ENCODE results near the gene UBN2.
"Not testable (repeated sequence)": the region's sequence is repeated elsewhere in the genome, so short reads cannot be mapped to it uniquely, and the experiment has no call there.

Gene UBN2

DNA sequence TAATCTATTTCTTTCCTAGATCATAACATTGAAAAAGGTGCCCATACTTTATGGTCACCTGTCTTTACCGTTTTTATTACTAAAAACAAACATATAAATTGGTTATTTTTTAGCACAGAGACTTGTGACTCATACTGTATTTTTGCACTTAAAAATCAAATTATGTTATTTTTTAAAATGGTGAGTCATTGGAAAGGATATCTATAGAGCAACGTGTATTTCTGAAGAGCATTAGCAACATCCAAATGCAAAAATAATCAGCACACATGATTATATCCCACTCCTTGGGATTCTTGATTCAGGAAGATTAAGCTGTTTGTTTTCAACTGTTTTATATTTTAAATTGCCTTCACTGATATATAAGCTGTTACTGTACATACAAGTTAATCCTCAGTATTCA lies 69.4 kb downstream of the UBN2 start:
- DNase-seq = no peak

DNA sequence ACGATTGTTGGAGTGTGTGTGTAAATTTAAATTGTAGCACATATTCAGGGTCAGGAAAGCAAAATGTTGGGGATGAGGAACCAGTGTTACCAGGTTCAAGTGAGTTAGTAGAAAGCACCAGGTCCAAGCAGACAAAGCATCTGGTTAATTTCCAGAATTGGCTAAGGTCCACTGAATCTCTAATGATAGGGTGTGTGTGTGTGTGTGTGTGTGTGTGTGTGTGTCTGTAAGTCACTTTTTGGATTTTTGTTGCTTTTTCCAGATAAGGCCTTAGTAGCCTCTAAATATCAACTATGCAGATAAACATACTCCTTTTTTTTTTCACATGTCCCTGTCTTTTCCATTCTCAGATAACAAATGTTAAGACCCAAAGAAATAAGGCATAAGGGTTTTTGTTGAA lies 73.5 kb downstream of the UBN2 start:
- DNase-seq = no peak

DNA sequence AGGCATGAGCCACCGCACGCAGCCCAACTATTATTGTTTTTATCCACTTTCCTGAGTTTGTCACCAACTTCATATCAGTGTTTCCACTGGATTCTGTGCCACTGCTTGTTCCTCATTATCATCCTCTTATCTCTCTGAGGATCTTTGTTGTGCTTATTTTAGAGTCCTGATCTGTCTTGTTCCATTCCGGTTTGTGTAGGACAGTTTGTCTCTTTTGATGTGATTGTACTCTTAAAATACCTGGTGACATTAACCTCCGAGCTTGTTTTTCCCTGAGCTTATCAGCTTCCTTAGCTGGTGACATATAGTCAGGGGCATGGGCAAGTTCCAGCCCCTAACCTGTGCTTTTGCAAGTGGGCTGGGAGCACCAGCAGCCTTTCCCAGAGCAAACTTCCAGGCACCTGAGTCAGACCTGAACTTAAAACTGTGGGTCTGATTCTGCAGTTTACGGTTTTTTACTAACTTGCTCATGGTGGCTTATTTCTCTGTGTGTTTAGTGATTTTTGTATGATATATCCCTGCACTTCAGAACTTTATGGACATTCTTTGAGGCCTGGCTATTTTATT lies 87.0 kb downstream of the UBN2 start:
- no peak for DNase-seq

DNA sequence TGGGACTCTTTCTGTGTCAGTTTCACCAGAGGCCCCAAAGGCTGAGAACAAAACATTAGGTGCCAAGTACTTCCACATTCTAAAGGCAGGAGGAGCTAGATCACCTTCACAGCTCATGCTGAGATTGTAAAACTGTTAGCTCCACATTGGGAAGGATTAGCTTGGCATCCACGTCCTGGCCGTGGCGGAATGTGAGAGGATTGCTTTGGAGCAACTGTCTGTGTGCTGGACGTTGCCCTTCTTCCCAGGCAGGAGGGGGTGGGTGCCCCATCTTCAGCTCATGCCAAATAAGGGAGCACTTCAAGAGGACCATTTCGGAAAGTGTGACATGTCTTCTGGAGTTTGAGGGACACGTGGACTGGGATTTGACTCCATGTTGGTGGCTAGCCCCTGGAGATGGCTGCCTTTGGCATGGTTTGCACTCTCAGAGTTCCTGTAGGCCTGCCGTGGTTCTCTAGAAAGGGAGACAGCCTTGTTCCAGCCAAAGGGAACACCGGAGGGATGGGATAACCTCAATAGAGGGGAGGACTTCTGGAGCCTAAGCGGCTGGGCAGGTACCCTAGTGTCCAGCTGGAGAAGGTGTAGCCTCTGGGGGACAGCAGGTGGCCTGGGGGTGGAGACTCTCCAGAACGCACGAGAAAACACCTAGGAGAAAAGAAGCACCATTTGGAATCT lies 90.2 kb downstream of the UBN2 start:
- no peak for DNase-seq

DNA sequence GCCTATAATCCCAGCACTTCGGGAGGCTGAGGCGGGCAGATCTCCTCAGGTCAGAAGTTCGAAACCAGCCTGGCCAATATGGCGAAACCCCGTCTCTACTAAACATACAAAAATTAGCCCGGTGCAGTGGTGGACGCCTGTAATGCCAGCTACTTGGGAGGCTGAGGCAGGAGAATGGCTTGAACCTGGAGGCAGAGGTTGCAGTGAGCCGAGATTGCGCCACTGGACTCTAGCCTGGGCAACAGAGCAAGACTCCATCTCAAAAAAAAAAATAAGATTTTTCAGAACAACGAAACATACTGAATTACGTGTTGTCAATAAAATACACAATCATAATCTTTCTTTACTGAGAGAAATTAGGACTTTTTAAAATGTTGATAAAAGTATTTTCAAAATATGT lies 93.7 kb downstream of the UBN2 start:
- not testable (repeated sequence) for DNase-seq

DNA sequence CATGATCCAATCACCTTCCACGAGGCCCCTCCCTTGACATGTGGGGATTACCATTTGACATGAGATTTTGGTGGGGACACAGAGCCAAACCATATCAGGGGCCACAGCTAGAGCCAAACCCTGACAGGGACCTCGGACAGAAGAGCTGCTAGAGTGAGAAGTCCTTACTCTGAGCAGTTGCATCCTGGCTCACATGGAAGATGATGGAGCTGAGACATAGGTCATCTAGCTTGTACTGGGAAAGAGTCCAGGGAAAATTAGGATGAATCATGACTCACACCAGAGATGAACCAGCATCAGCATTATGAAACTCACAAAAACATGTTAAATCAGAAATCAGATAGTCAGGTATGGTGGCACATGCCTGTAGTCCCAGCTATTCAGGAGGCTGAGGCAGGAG lies 97.3 kb downstream of the UBN2 start:
- no peak for DNase-seq

DNA sequence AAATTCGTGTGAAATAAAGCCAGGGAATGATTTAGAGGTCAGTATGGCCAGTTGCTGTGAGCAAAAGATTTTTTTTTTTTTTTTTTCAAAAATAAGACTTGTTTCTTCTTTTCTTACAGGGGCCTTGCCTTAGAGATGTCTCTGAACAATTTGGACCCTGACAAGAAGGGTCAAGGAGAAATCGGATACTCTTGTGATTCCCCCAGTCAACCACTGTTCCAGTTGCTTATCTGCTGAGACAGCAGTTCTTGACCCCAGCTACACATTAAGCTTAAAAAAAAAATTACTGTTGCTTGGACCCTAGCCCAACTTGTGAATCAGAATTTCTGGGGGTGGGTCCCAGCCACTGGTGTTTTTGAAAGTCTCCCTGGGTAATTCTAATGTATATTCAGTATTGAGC lies 98.1 kb downstream of the UBN2 start:
- DNase-seq = no peak

DNA sequence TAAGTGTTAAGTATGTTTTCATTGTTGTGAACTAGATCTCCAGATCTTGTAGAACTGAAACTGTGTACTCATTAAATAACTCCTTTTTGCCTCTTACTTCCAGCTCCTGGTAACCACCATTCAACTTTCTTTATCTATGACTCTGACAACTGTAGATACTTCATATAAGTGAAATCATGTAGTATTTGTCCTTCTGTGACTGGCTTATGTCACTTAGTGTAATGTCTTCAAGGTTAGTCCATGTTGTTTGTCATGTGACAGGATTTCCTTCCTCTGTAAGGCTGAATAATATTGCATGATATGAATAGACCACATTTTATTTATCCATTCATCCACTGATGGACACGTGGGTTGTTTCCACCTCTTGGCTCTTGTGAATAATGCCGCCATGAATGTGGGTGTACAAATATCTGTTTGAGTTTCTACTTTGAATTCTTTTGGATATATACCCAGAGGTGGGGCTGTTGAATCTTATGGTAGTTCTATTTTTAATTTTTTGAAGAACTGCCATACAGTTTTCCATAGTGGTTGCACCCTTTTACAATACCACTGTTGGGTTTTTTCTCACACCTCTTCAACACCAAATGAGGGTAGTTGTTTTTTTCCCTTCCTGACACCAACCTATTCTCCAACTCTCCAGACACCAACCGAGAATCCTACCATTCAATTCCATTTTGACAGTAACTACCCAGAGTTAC lies 99.4 kb downstream of the UBN2 start:
- DNase-seq = no peak

DNA sequence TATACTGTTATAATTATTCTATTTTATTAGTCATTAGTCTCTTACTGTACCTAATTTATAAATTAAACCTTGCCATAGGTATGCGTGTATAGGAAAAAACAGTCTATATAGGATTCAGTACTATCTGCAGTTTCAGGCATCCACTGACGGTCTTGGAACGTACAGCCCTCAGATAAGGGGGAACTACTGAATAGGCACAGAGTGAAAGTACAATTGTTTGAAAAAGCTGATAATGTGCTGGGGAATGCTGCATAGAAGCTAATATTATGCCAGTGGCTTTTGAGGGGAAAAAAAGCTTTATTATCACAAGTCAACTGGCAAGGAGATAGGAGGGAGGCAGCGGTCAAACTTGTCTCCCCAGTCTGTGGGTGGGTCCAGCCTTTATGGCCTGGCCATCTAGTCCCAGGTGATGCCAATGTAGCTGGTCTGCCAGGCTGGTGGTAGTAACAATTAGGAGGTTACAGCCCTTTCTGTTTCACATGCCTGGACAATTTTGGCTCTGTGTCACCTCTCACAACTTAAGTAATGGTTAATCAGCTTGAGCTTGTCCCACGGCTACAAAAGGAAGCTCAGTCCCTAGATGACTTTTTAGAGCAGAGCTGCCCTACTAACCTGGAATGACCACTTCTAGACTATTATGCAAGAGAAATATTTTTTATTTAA lies 101.8 kb downstream of the UBN2 start:
- no peak for DNase-seq

DNA sequence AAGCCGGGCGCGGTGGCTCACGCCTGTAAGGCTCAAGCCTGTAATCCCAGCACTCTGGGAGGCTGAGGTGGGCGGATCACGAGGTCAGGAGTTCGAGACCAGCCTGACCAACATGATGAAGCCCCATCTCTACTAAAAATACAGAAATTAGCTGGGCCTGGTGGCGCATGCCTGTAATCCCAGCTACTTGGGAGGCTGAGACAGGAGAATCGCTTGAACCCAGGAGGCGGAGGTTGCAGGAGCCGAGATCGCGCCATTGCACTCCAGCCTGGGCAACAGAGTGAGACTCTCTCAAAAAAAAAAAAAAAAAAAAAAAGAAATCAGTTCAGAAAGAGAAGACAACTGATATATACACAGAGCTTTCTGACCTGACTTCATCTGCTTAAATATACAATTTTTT lies 102.4 kb downstream of the UBN2 start:
- not testable (repeated sequence) for DNase-seq

DNA sequence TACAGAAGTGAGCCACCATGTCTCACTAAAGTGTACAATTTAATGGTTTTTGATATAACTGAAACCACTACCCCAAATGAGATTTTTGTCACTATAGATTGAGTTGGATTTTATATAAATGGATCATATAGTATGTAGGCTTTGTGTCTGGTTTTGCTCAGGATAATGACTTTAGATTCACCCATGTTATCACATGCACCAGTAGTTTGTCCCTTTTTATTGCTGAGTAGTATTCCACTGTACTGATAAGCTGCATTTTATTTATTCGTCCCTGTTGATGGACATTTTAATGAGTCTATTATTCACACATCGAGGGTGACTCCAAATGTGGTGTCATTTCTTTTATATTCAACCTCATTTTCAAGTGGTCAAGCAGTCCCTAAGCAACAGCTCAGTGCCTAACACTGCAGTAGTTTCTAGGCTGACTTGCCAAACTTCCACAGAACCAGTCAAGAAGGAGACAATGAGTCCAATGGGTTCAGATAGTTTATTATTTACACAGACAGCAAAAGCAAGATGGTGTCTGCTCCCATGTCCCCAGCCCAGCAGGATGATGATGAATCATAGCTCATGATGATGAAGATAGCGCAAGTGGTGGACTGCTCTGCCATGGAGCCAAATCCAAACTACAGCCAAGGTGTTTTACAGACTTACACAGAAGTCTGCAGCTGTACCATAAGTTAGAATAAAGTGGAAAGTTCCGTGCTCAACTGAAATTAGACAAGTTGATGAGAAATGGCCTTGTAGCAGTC lies 103.5 kb downstream of the UBN2 start:
- DNase-seq = no peak

DNA sequence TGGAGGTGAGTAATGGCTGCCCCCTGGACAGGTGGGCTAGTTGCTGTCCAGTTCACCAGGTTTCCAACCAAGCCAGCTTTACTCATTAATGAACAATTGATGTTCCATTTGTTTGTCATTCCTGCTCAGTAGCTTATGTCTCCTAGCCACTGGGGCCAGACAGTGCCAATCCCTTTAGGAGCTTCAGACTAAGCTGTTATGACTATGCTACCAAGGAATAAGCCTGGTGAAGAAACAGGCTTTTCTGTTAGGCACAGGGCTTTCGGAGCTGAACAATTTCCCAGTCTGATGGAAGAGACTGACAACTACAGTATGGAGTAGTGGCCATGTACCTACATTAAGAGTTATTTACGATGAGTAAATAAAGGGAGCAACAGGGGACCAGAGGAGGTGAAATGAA lies 108.0 kb downstream of the UBN2 start:
- DNase-seq = peak; percentile 32

DNA sequence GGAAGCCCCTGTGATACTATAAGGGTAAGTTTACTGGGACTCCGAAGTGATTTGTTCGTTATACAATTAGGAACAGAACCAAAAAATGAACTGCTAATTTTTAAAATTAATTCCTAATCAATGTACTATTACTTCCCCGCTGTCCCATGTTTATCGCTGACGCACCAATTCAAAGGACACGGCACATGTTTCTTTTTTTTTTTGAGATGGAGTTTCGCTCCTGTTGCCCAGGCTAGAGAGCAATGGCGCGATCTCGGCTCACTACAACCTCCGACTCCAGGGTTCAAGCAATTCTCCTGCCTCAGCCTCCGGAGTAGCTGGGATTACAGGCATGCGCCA lies 108.6 kb downstream of the UBN2 start:
- DNase-seq = no peak

DNA sequence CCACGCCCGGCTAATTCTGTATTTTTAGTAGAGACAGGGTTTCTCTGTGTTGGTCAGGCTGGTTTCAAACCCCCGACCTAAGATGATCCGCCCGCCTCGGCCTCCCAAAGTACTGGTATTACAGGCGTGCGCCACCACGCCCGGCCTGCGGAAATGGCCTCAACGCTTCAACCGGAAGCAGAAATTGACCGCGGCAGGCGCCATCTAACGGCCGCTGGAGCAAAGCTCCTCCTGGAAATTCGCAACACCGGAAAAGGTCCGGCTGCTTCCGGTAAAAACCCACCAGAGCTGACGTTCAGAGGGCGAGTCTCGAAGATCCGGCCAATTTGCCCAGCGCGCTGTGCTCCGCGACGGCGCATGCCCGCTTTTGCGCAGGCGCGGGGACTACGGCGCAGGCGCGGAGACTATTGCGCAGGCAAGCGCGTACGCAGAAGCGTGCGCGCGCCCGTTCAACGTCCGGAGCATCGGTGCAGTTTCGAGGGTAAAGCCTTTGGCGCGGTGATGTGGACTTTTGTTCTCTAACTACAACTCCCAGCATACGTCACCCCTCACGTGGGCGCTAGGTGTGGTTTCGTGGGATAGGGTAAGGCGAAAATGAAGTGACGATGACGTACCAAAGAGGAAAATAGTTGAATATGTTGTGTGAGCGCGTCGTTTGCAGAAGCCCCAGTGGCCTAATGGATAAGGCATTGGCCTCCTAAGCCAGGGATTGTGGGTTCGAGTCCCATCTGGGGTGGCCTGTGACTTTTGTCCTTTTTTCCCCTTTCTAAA lies 109.2 kb downstream of the UBN2 start:
- DNase-seq = peak; percentile 99

DNA sequence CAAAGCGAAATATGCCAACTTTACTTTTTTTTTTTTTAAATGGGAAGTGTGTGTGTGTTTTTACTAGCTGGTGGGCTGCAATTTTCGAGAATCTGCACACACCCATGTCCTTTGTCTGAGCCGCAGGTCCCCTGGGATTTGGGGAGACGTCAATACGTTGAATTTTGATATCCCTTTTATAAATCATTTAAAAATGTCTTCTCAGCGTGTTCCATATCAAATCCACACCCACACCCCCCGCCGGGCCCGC lies 109.7 kb downstream of the UBN2 start:
- DNase-seq = no peak

DNA sequence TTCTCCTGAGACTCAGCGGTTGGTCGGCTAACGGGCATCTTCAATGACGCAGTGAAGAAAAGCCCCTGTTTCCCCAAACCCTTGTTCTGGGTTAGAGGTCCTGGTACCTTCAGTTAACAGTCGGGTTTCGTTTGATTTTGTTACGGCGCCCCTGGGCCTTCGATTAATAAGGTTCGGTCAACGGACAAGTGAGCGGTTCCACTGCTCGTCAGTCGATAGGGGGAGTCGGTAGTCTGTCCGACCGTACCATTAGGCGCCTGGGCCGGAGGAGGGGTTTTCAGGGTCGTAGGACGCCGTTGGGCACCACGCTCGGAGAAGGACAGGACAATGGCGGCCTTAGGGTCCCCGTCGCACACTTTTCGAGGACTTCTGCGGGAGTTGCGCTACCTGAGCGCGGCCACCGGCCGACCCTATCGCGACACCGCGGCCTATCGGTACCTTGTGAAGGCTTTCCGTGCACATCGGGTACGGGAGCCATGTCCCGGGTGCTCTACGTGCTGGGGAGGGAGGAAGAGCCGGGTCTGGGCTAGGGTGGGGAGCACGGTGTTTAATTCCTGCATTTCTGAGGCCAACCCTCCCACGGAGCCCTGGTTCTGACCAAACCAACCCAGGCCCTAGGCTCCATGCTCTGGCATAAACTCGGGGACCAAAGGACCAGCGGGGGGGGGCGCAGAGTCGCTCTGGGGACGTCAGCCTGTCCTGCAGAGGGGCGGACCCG lies 110.2 kb downstream of the UBN2 start, which contains the start of gene FMC1:
Gene FMC1 (plus strand): TSS at position 280 of the 718 bp plus-strand sequence. CDS start 48 bp downstream, at position 328.
- DNase-seq = peak; percentile 94

DNA sequence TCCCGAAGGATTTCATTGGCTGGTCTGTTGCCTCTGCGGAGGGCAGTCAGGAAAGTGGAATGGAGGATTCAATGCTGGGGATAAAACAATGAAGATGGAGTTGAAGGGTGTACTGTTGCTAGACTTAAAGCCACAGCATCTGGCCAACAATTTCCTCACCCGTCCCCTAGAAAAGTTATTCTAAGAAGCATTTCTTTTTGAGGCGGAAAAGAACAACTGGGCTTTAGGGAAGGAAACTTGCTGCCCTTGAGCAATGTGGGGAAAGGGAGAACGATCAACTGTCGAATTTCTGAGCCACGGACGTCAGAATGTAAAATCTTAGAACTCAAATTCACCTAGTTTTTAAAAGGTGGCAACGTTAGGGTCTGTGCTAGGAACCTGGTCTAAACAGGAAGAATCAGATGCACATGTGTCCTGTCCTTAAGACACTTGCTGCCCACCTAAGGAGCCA lies 110.8 kb downstream of the UBN2 start:
- no peak for DNase-seq

DNA sequence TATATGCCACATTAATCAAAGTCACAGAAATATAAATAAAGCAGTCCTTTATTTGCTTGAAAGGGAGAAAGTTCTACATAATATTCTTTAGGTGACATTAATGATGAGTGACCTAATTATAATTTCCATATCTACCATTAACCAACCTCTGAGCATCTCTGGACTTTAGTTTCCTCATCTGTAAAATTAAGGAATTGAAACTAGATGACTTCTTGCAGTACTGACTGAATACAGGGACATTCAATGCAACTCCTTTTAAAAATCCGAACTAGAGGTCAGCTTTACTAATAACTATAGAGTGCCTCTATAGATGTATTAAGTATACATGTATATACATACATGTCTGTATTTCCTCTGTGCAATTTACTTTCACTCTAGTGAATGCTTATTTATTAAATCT lies 114.0 kb downstream of the UBN2 start:
- no peak for DNase-seq

DNA sequence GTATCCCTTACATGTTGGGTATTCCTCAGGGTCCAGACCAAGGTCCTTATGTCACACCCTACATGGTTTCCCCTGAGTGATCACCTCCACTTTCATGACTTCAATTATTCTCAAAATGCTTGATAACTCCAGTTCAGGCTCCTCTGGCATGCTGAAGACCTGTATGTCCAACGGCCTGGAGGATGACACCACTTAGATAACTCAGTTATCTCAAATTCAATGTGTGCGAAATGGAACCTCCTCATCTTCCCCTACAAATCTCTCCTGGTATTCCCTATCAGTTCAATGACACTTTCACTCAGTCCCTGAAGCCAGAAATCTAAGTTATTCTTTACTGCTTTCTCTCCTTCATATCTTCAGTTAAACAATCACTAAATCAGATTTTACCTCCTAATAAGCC lies 120.0 kb downstream of the UBN2 start:
- no peak for DNase-seq

DNA sequence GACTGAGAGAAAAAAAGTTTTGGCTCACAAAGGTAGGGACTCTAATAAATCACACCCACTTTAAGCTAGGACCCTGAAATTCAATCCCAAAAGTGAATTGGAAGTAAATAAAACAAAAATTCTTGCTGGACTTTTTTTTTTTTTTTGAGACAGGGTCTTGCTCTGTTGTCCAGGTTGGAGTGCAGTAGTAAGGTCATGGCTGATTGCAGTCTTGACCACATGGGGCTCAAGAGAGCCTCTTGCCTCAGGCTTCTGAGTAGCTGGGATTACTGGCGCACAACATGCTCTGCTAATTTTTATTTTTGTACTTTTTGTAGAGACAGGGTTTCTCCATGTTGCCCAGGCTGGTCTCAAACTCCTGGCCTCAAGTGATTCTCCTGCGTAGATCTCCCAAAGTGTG lies 123.7 kb downstream of the UBN2 start:
- no peak for DNase-seq

DNA sequence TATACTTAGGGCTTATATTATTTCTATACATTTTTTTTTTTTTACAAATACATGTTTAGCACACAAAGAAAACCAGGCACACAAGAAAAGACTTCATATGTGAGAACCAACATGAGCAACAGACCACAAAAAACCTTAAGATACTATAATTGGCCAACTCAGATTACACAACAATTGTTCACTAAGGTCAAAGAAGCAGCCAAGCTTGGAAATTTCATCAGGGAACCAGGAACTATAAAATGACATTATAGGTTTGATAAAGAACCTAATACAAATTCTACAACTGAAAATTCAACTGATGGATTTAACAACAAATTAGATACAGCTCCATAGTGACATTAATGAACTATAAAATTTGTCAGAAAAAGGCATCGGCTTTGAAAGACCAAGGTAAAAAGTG lies 124.3 kb downstream of the UBN2 start:
- DNase-seq = no peak
